Hindlimb muscle (tissue), 1 donor: ENCODE measurements around the gene ZNF697. TPM values are rescaled to one million over a fixed set of nuclear protein-coding genes. Genes with fewer than 3 reads are reported as not detected.
"Not testable (repeated sequence)": the region's sequence is repeated elsewhere in the genome, so short reads cannot be mapped to it uniquely, and the experiment has no call there.

Experiments used
- DNase-seq: peaks from one replicate; pipeline ENCODE4 v3.0.0-alpha.2; 2013
- polyA plus RNA-seq: library from polyadenylated mRNA; unstranded; fragments of 120-200 nt; gene quantifications from one replicate; pipeline ENCODE4 v1.2.1, GENCODE V29; 2013; ENCODE audit not compliant: insufficient read length

ZNF697 gene
- polyA plus RNA-seq, 1 donor: 10.8 TPM

GRCh38 chr1:119600976-119601375 is 47.1 kb downstream of the ZNF697 start:
- DNase-seq: no peak

- DNase-seq: no peak
Measured at GRCh38 chr1:119600561-119600960, 47.5 kb downstream of the ZNF697 start.

- no peak for DNase-seq
Measured at GRCh38 chr1:119595606-119596005, 52.5 kb downstream of the ZNF697 start.

GRCh38 chr1:119595168-119595567 is 52.9 kb downstream of the ZNF697 start:
- no peak for DNase-seq

- no peak for DNase-seq
Measured at GRCh38 chr1:119594376-119594775, 53.7 kb downstream of the ZNF697 start.

GRCh38 chr1:119593805-119594204 is 54.3 kb downstream of the ZNF697 start:
- DNase-seq: no peak

GRCh38 chr1:119590393-119590792 is 57.7 kb downstream of the ZNF697 start:
- no peak for DNase-seq

GRCh38 chr1:119588621-119589020 is 59.4 kb downstream of the ZNF697 start:
- no peak for DNase-seq

GRCh38 chr1:119587341-119587740 is 60.7 kb downstream of the ZNF697 start:
- no peak for DNase-seq

- DNase-seq: not testable (repeated sequence)
Measured at GRCh38 chr1:119585801-119586200, 62.3 kb downstream of the ZNF697 start.

GRCh38 chr1:119582801-119583200 is 65.3 kb downstream of the ZNF697 start:
- peak; percentile 43 for DNase-seq

- DNase-seq: not testable (repeated sequence)
Measured at GRCh38 chr1:119581076-119581475, 67.0 kb downstream of the ZNF697 start.

- no peak for DNase-seq
Measured at GRCh38 chr1:119573886-119574285, 74.2 kb downstream of the ZNF697 start.

- not testable (repeated sequence) for DNase-seq
Measured at GRCh38 chr1:119569930-119570622, 78.0 kb downstream of the ZNF697 start.

Other genes with a start within 250 kb of the ZNF697 start
- gene HSD3B2, start 233.1 kb downstream of the ZNF697 start, polyA plus RNA-seq: not detected
- not detected for gene HSD3B1, start 141.1 kb downstream of the ZNF697 start, polyA plus RNA-seq
- gene PHGDH, start 63.7 kb upstream of the ZNF697 start, polyA plus RNA-seq: 54.5 TPM
- gene HMGCS2, start 120.6 kb upstream of the ZNF697 start, polyA plus RNA-seq: not detected
- gene REG4, start 163.2 kb upstream of the ZNF697 start, polyA plus RNA-seq: not detected
- not detected for gene ADAM30, start 248.2 kb upstream of the ZNF697 start, polyA plus RNA-seq